ENCODE measurements around the gene MYBPH. TPM values are rescaled to one million over a fixed set of nuclear protein-coding genes. Genes with fewer than 3 reads are reported as not detected.
A peak's percentile ranks its signal among the peaks of the same experiment; 100 is the strongest.

MYBPH gene
- total RNA-seq, 6 experiments from 2014 or later = not detected

- H3K27me3 Mint-ChIP-seq (ENCODE audit: insufficient read depth) = peaks cover 6% of the 10 kb centered on the region
- no peak overlapping the region for H3K4me3 Mint-ChIP-seq
- H3K27ac Mint-ChIP-seq = no peak overlapping the region
- H3K36me3 Mint-ChIP-seq (ENCODE audit: low read depth) = peaks cover 18% of the 10 kb centered on the region
- no peak for TF ChIP-seq CTCF (IDR thresholded peaks at IDR 0.05)
- peaks cover 7% of the 10 kb centered on the region; the same call in 1 of the 2 replicates for H3K4me1 Mint-ChIP-seq (ENCODE audit: low read depth)
- peaks cover 13% of the 10 kb centered on the region for H3K9me3 Mint-ChIP-seq
- no peak for DNase-seq
Measured at GRCh38 chr1:203159844-203160243, 15.8 kb downstream of the MYBPH start.

GRCh38 chr1:203158960-203159665 lies 16.5 kb downstream of the MYBPH start:
- no peak overlapping the region for H3K4me3 Mint-ChIP-seq
- peaks cover 18% of the 10 kb centered on the region for H3K36me3 Mint-ChIP-seq (ENCODE audit: low read depth)
- no peak overlapping the region for H3K27ac Mint-ChIP-seq
- TF ChIP-seq CTCF (IDR thresholded peaks at IDR 0.05) = no peak
- peaks cover 13% of the 10 kb centered on the region for H3K9me3 Mint-ChIP-seq
- H3K4me1 Mint-ChIP-seq (ENCODE audit: low read depth) = peaks cover 15% of the 10 kb centered on the region
- no peak for DNase-seq
- peaks cover 6% of the 10 kb centered on the region for H3K27me3 Mint-ChIP-seq (ENCODE audit: insufficient read depth)

GRCh38 chr1:203158423-203158822 lies 17.2 kb downstream of the MYBPH start:
- Mint-ChIP-seq H3K9me3 (peaks cover 13% of the 10 kb centered on the region), H3K36me3 (ENCODE audit: low read depth) (peaks cover 18% of the 10 kb centered on the region), H3K27me3 (ENCODE audit: insufficient read depth) (peaks cover 6% of the 10 kb centered on the region), H3K4me3 (no peak overlapping the region), H3K4me1 (ENCODE audit: low read depth) (peaks cover 22% of the 10 kb centered on the region), H3K27ac (no peak overlapping the region)
- DNase-seq = no peak
- TF ChIP-seq CTCF (IDR thresholded peaks at IDR 0.05) = no peak

- DNase-seq = no peak
Measured at GRCh38 chr1:203156280-203156679, 19.3 kb downstream of the MYBPH start.

GRCh38 chr1:203153989-203154821 lies 21.4 kb downstream of the MYBPH start:
- Mint-ChIP-seq H3K27ac (peak overlapping the region; percentile 95), H3K4me3 (peak overlapping the region; percentile 71), H3K9me3 (peaks cover 13% of the 10 kb centered on the region), H3K36me3 (ENCODE audit: low read depth) (peaks cover 16% of the 10 kb centered on the region), H3K4me1 (ENCODE audit: low read depth) (peaks cover 56% of the 10 kb centered on the region), H3K27me3 (ENCODE audit: insufficient read depth) (peaks cover 3% of the 10 kb centered on the region)
- peak; percentile 79 for DNase-seq
- TF ChIP-seq CTCF (IDR thresholded peaks at IDR 0.05) = no peak

More at GRCh38 chr1:203156280-203156679, 19.3 kb downstream of the MYBPH start:
- Mint-ChIP-seq H3K27me3 (ENCODE audit: insufficient read depth) (peaks cover 5% of the 10 kb centered on the region), H3K4me3 (no peak overlapping the region), H3K27ac (no peak overlapping the region), H3K4me1 (ENCODE audit: low read depth) (peaks cover 43% of the 10 kb centered on the region), H3K36me3 (ENCODE audit: low read depth) (peaks cover 18% of the 10 kb centered on the region), H3K9me3 (peaks cover 13% of the 10 kb centered on the region)
- no peak for TF ChIP-seq CTCF (IDR thresholded peaks at IDR 0.05)
